Osteoblast (primary cell): ENCODE results near the gene ADH5. TPM values are rescaled to one million over a fixed set of nuclear protein-coding genes. Genes with fewer than 3 reads are reported as not detected.

Source experiments
- DNase-seq: peaks from one replicate; pipeline ENCODE4 v3.0.0; 2011; ENCODE audit warnings: low spot score, mixed read lengths; ENCODE audit not compliant: insufficient read length; ENCODE audit errors: missing footprints
- H2AFZ ChIP-seq: 2 replicates; pipeline ENCODE4 v1.6.0; 2011; ENCODE audit warnings: mild to moderate bottlenecking, low read length
- H3K27ac ChIP-seq: 2 replicates; pipeline ENCODE4 v1.5.1; 2011; ENCODE audit warnings: mild to moderate bottlenecking, low read depth, low read length, moderate library complexity
- H3K27me3 ChIP-seq: 2 replicates; pipeline ENCODE4 v1.6.0; 2012; ENCODE audit warnings: mild to moderate bottlenecking, control low read depth, inconsistent platforms, low read length, moderate library complexity; ENCODE audit not compliant: insufficient read depth
- H3K36me3 ChIP-seq: 2 replicates; pipeline ENCODE4 v1.5.1; 2011; ENCODE audit warnings: mild to moderate bottlenecking, low read length, control low read depth, moderate library complexity; ENCODE audit not compliant: insufficient read depth
- H3K4me1 ChIP-seq: 2 replicates; pipeline ENCODE4 v1.5.1; 2011; ENCODE audit warnings: mild to moderate bottlenecking, low read length, control low read depth, moderate library complexity; ENCODE audit not compliant: insufficient read depth
- H3K4me2 ChIP-seq: 2 replicates; pipeline ENCODE4 v1.6.0; 2011; ENCODE audit warnings: mild to moderate bottlenecking, low read length; ENCODE audit not compliant: insufficient read depth
- H3K4me3 ChIP-seq: fragments of 200-600 bp; sonication (generic); 3 replicates; pipeline ENCODE4 v1.5.1; 2012; ENCODE audit warnings: mild to moderate bottlenecking, low read length, inconsistent platforms; ENCODE audit not compliant: insufficient read depth
- H3K79me2 ChIP-seq: 2 replicates; pipeline ENCODE4 v1.6.0; 2012; ENCODE audit warnings: mild to moderate bottlenecking, low read length, control low read depth, inconsistent platforms; ENCODE audit not compliant: insufficient read depth
- H3K9me3 ChIP-seq: 2 replicates; pipeline ENCODE4 v1.5.1; 2011; ENCODE audit warnings: low read depth, low read length, control low read depth
- H4K20me1 ChIP-seq: 2 replicates; pipeline ENCODE4 v1.6.0; 2012; ENCODE audit warnings: mild to moderate bottlenecking, low read length, control low read depth; ENCODE audit not compliant: insufficient read depth
- total RNA-seq: library from RNA; depleted of rRNA; stranded (reverse); fragments of >200 nt; gene quantifications from 2 replicates; pipeline ENCODE4 v1.2.3, GENCODE V29; 2012
- TF ChIP-seq, protein P1 (sequence below): IDR thresholded peaks from 2 replicates; pipeline ENCODE4 v1.5.1; 2011; ENCODE audit warnings: mild to moderate bottlenecking, low read depth, low read length, moderate library complexity; ENCODE audit errors: extremely low read depth

ADH5 gene
- total RNA-seq, 1 donor: 293 TPM

DNA sequence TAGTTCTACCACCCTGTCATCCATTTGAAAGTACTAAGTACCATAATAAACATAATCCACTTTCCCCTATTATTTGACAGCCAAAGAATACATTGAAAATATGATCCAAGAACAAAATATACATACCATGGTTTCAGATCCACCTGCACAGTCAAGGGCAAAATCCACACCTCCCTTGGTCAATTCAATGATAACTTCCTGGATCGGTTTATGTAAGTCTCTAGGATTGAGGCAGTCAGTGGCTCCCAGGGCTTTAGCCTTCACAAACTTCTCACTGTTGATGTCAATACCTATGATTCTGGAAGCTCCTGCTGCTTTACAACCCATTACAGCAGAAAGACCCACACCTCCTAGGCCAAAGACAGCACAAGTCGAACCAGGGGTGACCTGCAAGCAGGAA lies 42.8 kb upstream of the ADH5 start:
- H2AFZ ChIP-seq: no peak overlapping the region
- DNase-seq: no peak
- TF ChIP-seq, protein P1, sequence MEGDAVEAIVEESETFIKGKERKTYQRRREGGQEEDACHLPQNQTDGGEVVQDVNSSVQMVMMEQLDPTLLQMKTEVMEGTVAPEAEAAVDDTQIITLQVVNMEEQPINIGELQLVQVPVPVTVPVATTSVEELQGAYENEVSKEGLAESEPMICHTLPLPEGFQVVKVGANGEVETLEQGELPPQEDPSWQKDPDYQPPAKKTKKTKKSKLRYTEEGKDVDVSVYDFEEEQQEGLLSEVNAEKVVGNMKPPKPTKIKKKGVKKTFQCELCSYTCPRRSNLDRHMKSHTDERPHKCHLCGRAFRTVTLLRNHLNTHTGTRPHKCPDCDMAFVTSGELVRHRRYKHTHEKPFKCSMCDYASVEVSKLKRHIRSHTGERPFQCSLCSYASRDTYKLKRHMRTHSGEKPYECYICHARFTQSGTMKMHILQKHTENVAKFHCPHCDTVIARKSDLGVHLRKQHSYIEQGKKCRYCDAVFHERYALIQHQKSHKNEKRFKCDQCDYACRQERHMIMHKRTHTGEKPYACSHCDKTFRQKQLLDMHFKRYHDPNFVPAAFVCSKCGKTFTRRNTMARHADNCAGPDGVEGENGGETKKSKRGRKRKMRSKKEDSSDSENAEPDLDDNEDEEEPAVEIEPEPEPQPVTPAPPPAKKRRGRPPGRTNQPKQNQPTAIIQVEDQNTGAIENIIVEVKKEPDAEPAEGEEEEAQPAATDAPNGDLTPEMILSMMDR: no peak

DNA sequence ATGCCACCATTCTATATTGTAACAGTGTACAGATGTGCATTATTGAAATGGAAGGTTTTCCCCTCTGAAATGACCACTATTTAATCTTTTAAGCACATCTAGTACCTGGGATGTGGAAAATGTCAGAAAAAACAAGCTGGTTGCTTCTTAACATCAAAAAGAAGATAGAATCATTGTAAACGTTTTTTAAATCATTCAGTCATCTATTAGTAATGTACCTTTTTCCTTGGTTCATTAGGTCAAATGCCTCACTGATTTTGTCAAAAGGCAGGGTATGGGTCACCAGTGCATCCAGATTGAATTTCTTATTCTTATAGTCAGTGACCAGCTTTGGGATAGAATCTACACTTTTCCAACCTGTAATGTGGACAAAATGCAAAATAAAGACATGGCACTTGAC lies 37.8 kb upstream of the ADH5 start:
- TF ChIP-seq, protein P1: no peak
- Histone ChIP-seq H3K27ac (no peak overlapping the region), H4K20me1 (no peaks in the 10 kb centered on the region), H3K9me3 (no peaks in the 10 kb centered on the region), H3K4me1 (no peaks in the 10 kb centered on the region), H3K36me3 (no peaks in the 10 kb centered on the region), H3K79me2 (no peaks in the 10 kb centered on the region), H3K27me3 (no peaks in the 10 kb centered on the region), H3K4me2 (no peak overlapping the region), H2AFZ (no peak overlapping the region), H3K4me3 (no peak overlapping the region)
- DNase-seq: no peak

More for the DNA sequence above, 42.8 kb upstream of the ADH5 start:
- Histone ChIP-seq H3K79me2 (no peaks in the 10 kb centered on the region), H3K4me1 (no peaks in the 10 kb centered on the region), H3K4me3 (no peak overlapping the region), H3K36me3 (no peaks in the 10 kb centered on the region), H3K27me3 (no peaks in the 10 kb centered on the region), H4K20me1 (no peaks in the 10 kb centered on the region), H3K27ac (no peak overlapping the region), H3K9me3 (no peaks in the 10 kb centered on the region), H3K4me2 (no peak overlapping the region)

DNA sequence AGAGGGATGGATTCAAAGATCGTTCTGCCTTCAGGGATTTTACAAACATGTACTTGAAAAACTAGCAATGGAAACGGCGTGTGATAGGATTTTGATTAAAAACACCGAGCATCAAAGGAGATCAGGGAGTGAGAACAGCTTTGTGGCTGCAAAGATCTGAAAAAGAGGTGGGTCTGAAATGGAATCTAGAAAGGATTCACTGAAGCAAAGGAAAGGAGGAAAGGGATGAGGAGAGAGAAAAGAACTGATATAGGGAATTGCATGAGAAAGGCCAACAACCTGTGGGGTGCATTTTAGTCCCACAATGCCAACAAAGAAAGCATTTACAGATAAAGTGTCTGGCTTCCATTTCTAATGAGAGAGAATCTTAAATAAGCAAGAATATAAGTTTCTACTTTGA lies 32.4 kb upstream of the ADH5 start:
- H2AFZ ChIP-seq: no peak overlapping the region
- no peak for DNase-seq
- no peaks in the 10 kb centered on the region for H3K36me3 ChIP-seq
- no peak overlapping the region for H3K4me3 ChIP-seq
- no peaks in the 10 kb centered on the region for H3K79me2 ChIP-seq
- no peaks in the 10 kb centered on the region for H4K20me1 ChIP-seq
- H3K4me2 ChIP-seq: no peak overlapping the region
- no peaks in the 10 kb centered on the region for H3K27me3 ChIP-seq
- H3K9me3 ChIP-seq: no peaks in the 10 kb centered on the region
- no peaks in the 10 kb centered on the region for H3K4me1 ChIP-seq
- H3K27ac ChIP-seq: no peak overlapping the region
- TF ChIP-seq, protein P1: no peak

DNA sequence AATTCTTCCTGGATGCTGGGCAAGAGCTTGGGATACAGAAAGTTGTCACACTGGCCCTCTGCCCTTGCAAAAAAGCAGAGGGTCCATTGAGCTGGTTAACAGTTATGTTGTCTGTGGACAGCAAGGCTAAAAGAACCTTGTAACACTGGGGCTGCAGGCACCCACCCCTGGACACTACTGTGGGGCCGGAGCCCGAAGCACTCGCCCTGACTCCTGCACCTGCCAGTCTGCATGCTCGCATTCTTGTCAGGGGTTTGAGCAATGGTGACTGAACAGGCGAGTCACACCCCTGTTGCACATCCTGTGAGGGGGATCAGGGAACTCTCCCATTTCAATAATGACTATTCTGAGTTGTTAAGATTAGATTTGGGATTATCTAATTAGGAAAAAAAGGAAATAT lies 31.9 kb upstream of the ADH5 start:
- H3K27me3 ChIP-seq: no peaks in the 10 kb centered on the region
- H3K79me2 ChIP-seq: no peaks in the 10 kb centered on the region
- no peak overlapping the region for H2AFZ ChIP-seq
- H3K36me3 ChIP-seq: no peaks in the 10 kb centered on the region
- no peaks in the 10 kb centered on the region for H4K20me1 ChIP-seq
- TF ChIP-seq, protein P1: no peak
- H3K4me1 ChIP-seq: no peaks in the 10 kb centered on the region
- H3K9me3 ChIP-seq: no peaks in the 10 kb centered on the region
- H3K4me2 ChIP-seq: no peak overlapping the region
- H3K4me3 ChIP-seq: no peak overlapping the region
- no peak overlapping the region for H3K27ac ChIP-seq
- no peak for DNase-seq
